Vagina (tissue), 2 donors: ENCODE data around the gene LANCL3.

Source experiments
- CTCF ChIP-seq, 3 experiments: fragments of 450-650 bp in 2 of 3; fragments of 200-600 bp in 1 of 3; sonication (generic) in 1 of 3; IDR thresholded peaks; one replicate each; pipeline ENCODE4 v1.5.1; 2017 to 2019; ENCODE audit warnings: antibody characterized with exemption in 3 of 3, mild to moderate bottlenecking in 2 of 3, moderate library complexity in 2 of 3
- POLR2A ChIP-seq, 2 donors: fragments of 450-650 bp; IDR thresholded peaks; one replicate each; pipeline ENCODE4 v1.6.1; 2017; ENCODE audit warnings: antibody characterized with exemption in 2 of 2, mild to moderate bottlenecking in 2 of 2, moderate library complexity in 2 of 2
- POLR2AphosphoS5 ChIP-seq, 2 donors: sonication (generic); formaldehyde crosslinking; IDR thresholded peaks; one replicate each; pipeline ENCODE4 v1.9.0; 2017; ENCODE audit warnings: antibody characterized with exemption in 2 of 2, mild to moderate bottlenecking in 2 of 2, low read depth in 1 of 2; ENCODE audit not compliant: insufficient read depth in 1 of 2

GRCh38 chrX:37613933-37614332 lies 42.5 kb downstream of the LANCL3 start:
- TF ChIP-seq CTCF (IDR thresholded peaks at IDR 0.05), result no peak
- TF ChIP-seq POLR2A (IDR thresholded peaks at IDR 0.05), result no peak
- TF ChIP-seq POLR2AphosphoS5 (IDR thresholded peaks at IDR 0.05; ENCODE audit: insufficient read depth in 1 of 2, low read depth in 1 of 2), result no peak
